HCT116 (cell line): ENCODE measurements around the gene EEF1AKMT2. TPM values are rescaled to one million over a fixed set of nuclear protein-coding genes. Genes with fewer than 3 reads are reported as not detected.

Experiments used
- ATAC-seq: fragments of 200-7000 bp; cut with Tn5 transposase; 2 replicates; pipeline ENCODE4 v1.9.1; 2020; ENCODE audit warnings: mild to moderate bottlenecking, moderate library complexity
- Bru-seq: library from RNA; stranded (reverse); fragments of 400-500 nt; gene quantifications from one replicate; lab custom pipeline; 2021; lab: Mats Ljungman, UMichigan
- BruChase-seq, 2 experiments: library from RNA; stranded (reverse); fragments of 400-500 nt; gene quantifications; one replicate each; lab custom pipeline; 2021; lab: Mats Ljungman, UMichigan
- BruUV-seq: library from RNA; stranded (reverse); fragments of 400-500 nt; replicated peaks from 2 replicates; lab custom pipeline; 2021; lab: Mats Ljungman, UMichigan
- CTCF ChIA-PET: fragments of 300-600 bp; sonication (Branson Sonifier 250); formaldehyde crosslinking; loops from one replicate; lab custom pipeline; 2021; ENCODE audit warnings: antibody characterized with exemption; lab: Charles Lee
- POLR2A ChIA-PET: fragments of 300-600, 350-600 bp; sonication (Branson Sonifier 250); formaldehyde crosslinking; loops from one replicate; lab custom pipeline; 2021; ENCODE audit warnings: antibody characterized with exemption; lab: Charles Lee
- RAD21 ChIA-PET, 2 experiments: fragments of 300-600 bp; sonication (Branson Sonifier 250); formaldehyde crosslinking; loops; one replicate each; lab custom pipeline; 2023; ENCODE audit warnings: low total read pairs in 2 of 2; ENCODE audit not compliant: uncharacterized antibody in 2 of 2, unreplicated experiment in 2 of 2, low non-redundant PET in 1 of 2; lab: Charles Lee
- DNase-seq: peaks from one replicate; pipeline ENCODE4 v3.0.0-alpha.2; 2010; ENCODE audit warnings: low read depth, low spot score
- H2AFZ ChIP-seq: fragments of 200-600 bp; shearing (Covaris generic), sonication (generic); 2 replicates; pipeline ENCODE4 v1.6.1; 2017; ENCODE audit warnings: low read depth, mixed run types, mixed read lengths, antibody characterized with exemption, low read length; ENCODE audit not compliant: poor library complexity, severe bottlenecking
- H3K27ac ChIP-seq: 2 replicates; pipeline ENCODE4 v1.5.1; 2012; ENCODE audit warnings: low read depth, low read length
- H3K27me3 ChIP-seq: fragments of 200-600 bp; sonication (generic); 2 replicates; pipeline ENCODE4 v1.6.1; 2016; ENCODE audit warnings: mixed run types, low read length, mixed read lengths; ENCODE audit not compliant: insufficient read depth
- H3K36me3 ChIP-seq, 2 experiments: fragments of 200-500 bp in 1 of 2; fragments of 200-600 bp in 1 of 2; sonication (Bioruptor generic) in 1 of 2; sonication (generic) in 1 of 2; 2 replicates each; pipeline versions ENCODE4 v1.5.1 to v1.6.1; 2014 to 2016; ENCODE audit warnings: low read length in 2 of 2, inconsistent platforms in 1 of 2, mixed read lengths in 1 of 2, mixed run types in 1 of 2; ENCODE audit not compliant: insufficient read depth in 2 of 2, control insufficient read depth in 1 of 2
- H3K4me1 ChIP-seq, 2 experiments: fragments of 200-600 bp in 1 of 2; sonication (generic) in 1 of 2; 2 replicates each; pipeline versions ENCODE4 v1.5.1 to v1.6.1; 2012 to 2017; ENCODE audit warnings: low read length in 2 of 2, inconsistent platforms in 1 of 2, mild to moderate bottlenecking in 1 of 2, mixed read lengths in 1 of 2, mixed run types in 1 of 2, moderate library complexity in 1 of 2; ENCODE audit not compliant: insufficient read depth in 2 of 2, control insufficient read depth in 1 of 2
- H3K4me2 ChIP-seq: fragments of 200-600 bp; sonication (generic); 2 replicates; pipeline ENCODE4 v1.6.1; 2017; ENCODE audit warnings: mixed run types, low read length, mixed read lengths
- H3K4me3 ChIP-seq, 2 experiments: fragments of 200-600 bp in 1 of 2; sonication (generic) in 1 of 2; replicated peaks in 1 of 2; 2 replicates each; pipeline ENCODE4 v1.5.1; 2011 to 2016; ENCODE audit warnings: low read length in 2 of 2, control low read depth in 1 of 2, low read depth in 1 of 2, mild to moderate bottlenecking in 1 of 2, mixed read lengths in 1 of 2, mixed run types in 1 of 2
- H3K79me2 ChIP-seq: fragments of 200-600 bp; sonication (generic); 2 replicates; pipeline ENCODE4 v1.6.1; 2017; ENCODE audit warnings: mild to moderate bottlenecking, mixed run types, low read length, moderate library complexity, mixed read lengths; ENCODE audit not compliant: insufficient read depth
- H3K9ac ChIP-seq: fragments of 200-600 bp; sonication (generic); 2 replicates; pipeline ENCODE4 v1.6.1; 2016; ENCODE audit warnings: low read length, mixed read lengths
- H3K9me2 ChIP-seq: fragments of 200-600 bp; sonication (generic), shearing (Covaris generic); 2 replicates; pipeline ENCODE4 v1.6.1; 2017; ENCODE audit warnings: mixed run types, mild to moderate bottlenecking, moderate library complexity; ENCODE audit not compliant: insufficient read depth
- H3K9me3 ChIP-seq, 2 experiments: fragments of 200-500 bp in 1 of 2; fragments of 200-600 bp in 1 of 2; sonication (Bioruptor generic) in 1 of 2; sonication (generic) in 1 of 2; 2 replicates each; pipeline ENCODE4 v1.6.1; 2014 to 2017; ENCODE audit warnings: low read length in 2 of 2, mixed read lengths in 2 of 2, inconsistent platforms in 1 of 2, low read depth in 1 of 2, mild to moderate bottlenecking in 1 of 2, mixed run types in 1 of 2, moderate library complexity in 1 of 2; ENCODE audit not compliant: control insufficient read depth in 1 of 2, insufficient read depth in 1 of 2
- H4K20me1 ChIP-seq: fragments of 200-600 bp; sonication (generic), shearing (Covaris generic); 2 replicates; pipeline ENCODE4 v1.6.1; 2017; ENCODE audit warnings: mixed run types, mild to moderate bottlenecking, moderate library complexity; ENCODE audit not compliant: insufficient read depth
- ATF3 ChIP-seq: IDR thresholded peaks from 2 replicates; pipeline ENCODE4 v1.6.1; 2012
- CBX3 ChIP-seq: IDR thresholded peaks from 2 replicates; pipeline ENCODE4 v1.6.1; 2012; ENCODE audit warnings: low read depth
- CTCF ChIP-seq, 3 experiments: fragments of 200-600 bp in 1 of 3; sonication (generic) in 1 of 3; IDR thresholded peaks in 2 of 3; conservative IDR thresholded peaks in 1 of 3; 2 replicates each; pipeline ENCODE4 v1.5.1; 2012 to 2017; ENCODE audit warnings: low read depth in 2 of 3, low read length in 2 of 3, antibody characterized with exemption in 1 of 3, borderline replicate concordance in 1 of 3, control low read depth in 1 of 3, mild to moderate bottlenecking in 1 of 3, mixed read lengths in 1 of 3, mixed run types in 1 of 3, moderate library complexity in 1 of 3; ENCODE audit not compliant: insufficient read depth in 1 of 3
- EGR1 ChIP-seq: IDR thresholded peaks from 2 replicates; pipeline ENCODE4 v1.6.1; 2012; ENCODE audit warnings: low read depth
- ELF1 ChIP-seq: IDR thresholded peaks from 2 replicates; pipeline ENCODE4 v1.6.1; 2012; ENCODE audit warnings: low read depth, borderline replicate concordance
- EZH2phosphoT487 ChIP-seq: fragments of 200-600 bp; IDR thresholded peaks from 2 replicates; pipeline ENCODE4 v1.6.1; 2018; ENCODE audit warnings: antibody characterized with exemption, borderline replicate concordance
- FOSL1 ChIP-seq: IDR thresholded peaks from 2 replicates; pipeline ENCODE4 v1.6.1; 2012; ENCODE audit warnings: low read depth
- JUND ChIP-seq: IDR thresholded peaks from 2 replicates; pipeline ENCODE4 v1.6.1; 2012
- MAX ChIP-seq: IDR thresholded peaks from 2 replicates; pipeline ENCODE4 v1.6.1; 2012
- POLR2A ChIP-seq: IDR thresholded peaks from 2 replicates; pipeline ENCODE4 v1.7.0; 2011; ENCODE audit warnings: borderline replicate concordance; ENCODE audit not compliant: insufficient read depth, insufficient read length; ENCODE audit errors: extremely low read depth
- RAD21 ChIP-seq: IDR thresholded peaks from 2 replicates; pipeline ENCODE4 v1.6.1; 2012; ENCODE audit warnings: low read depth, mild to moderate bottlenecking
- REST ChIP-seq: IDR thresholded peaks from 2 replicates; pipeline ENCODE4 v1.6.1; 2012; ENCODE audit warnings: low read depth
- SIN3A ChIP-seq: IDR thresholded peaks from 2 replicates; pipeline ENCODE4 v1.6.1; 2012; ENCODE audit warnings: low read depth
- SP1 ChIP-seq: IDR thresholded peaks from 2 replicates; pipeline ENCODE4 v1.6.1; 2012; ENCODE audit warnings: low read depth
- SRF ChIP-seq: IDR thresholded peaks from 2 replicates; pipeline ENCODE4 v1.6.1; 2012; ENCODE audit warnings: low read depth
- TCF7L2 ChIP-seq: IDR thresholded peaks from 2 replicates; pipeline ENCODE4 v1.7.0; 2011; ENCODE audit warnings: borderline replicate concordance, inconsistent platforms; ENCODE audit not compliant: insufficient read depth, insufficient read length; ENCODE audit errors: extremely low read depth
- YY1 ChIP-seq: IDR thresholded peaks from 2 replicates; pipeline ENCODE4 v1.6.1; 2011; ENCODE audit warnings: low read length, low read depth, moderate library complexity, mild to moderate bottlenecking; ENCODE audit not compliant: insufficient replicate concordance; ENCODE audit errors: extremely low read depth
- ZFX ChIP-seq: fragments of 450-650 bp; IDR thresholded peaks from 2 replicates; pipeline ENCODE4 v1.6.1; 2017
- ZNF274 ChIP-seq: fragments of 200-500 bp; sonication (Bioruptor generic); IDR thresholded peaks from 2 replicates; pipeline ENCODE4 v1.6.1; 2014; ENCODE audit warnings: mild to moderate bottlenecking, low read depth, low read length, inconsistent platforms
- intact Hi-C: fragments of 100-400 bp; cut with micrococcal nuclease; formaldehyde crosslinking; loops from 2 replicates; pipeline ENCODE4 v1.10.0; 2022
- long read RNA-seq: library from polyadenylated mRNA; unstranded; transcript quantifications from one replicate; pipeline ENCODE4 v2.0.0, GENCODE V29; 2021; ENCODE audit not compliant: unreplicated experiment
- polyA plus RNA-seq: library from polyadenylated mRNA; unstranded; fragments of >200 nt; gene quantifications from 2 replicates; pipeline ENCODE4 v1.2.1, GENCODE V29; 2012; ENCODE audit warnings: missing spikeins
- total RNA-seq: library from RNA; stranded (reverse); gene quantifications from one replicate; pipeline ENCODE4 v1.2.1, GENCODE V29; 2021; ENCODE audit not compliant: unreplicated experiment

EEF1AKMT2 gene
- 39.6 TPM for total RNA-seq
- 19.4 and 23.6 TPM in 2 replicates for polyA plus RNA-seq
- Bru-seq, nascent RNA: percentile 96 among the genes with signal in this experiment
- BruChase-seq, experiment 1, labeled RNA remaining after a 6-hour chase: percentile 98 among the genes with signal in this experiment
- BruChase-seq, experiment 2, labeled RNA remaining after a 2-hour chase: percentile 99 among the genes with signal in this experiment
- long read RNA-seq, transcript EEF1AKMT2-201 (7 exons, 1,462 nt): major isoform, 17 of 58 reads
- long read RNA-seq, transcript EEF1AKMT2-203 (7 exons, 3,587 nt): minor isoform, 6 of 58 reads
- long read RNA-seq, transcript EEF1AKMT2-202 (6 exons, 1,013 nt): minor isoform, 16 of 58 reads
- long read RNA-seq, partial matches to known transcripts: 1 of 58 reads
- long read RNA-seq, other reads (novel, unspliced or antisense): 18 of 58 reads

- ChIA-PET CTCF (interaction anchor here (1.0 kb wide), 1 partner anchor 50 kb away, joined by 4 read pairs; no protein-coding TSS in a partner anchor), POLR2A (interaction anchor here (0.8 to 2.0 kb wide), 4 partner anchors 10 to 186 kb away, joined by 3 to 17 read pairs (median 6); partner anchors contain the start of gene ABRAXAS2), RAD21 (no interaction called here)
- intact Hi-C loops: no loop called here
- Histone ChIP-seq H3K9me3 (no peaks in the 10 kb centered on the region), H2AFZ (peak within 1 kb of the TSS; percentile 97), H3K4me2 (peak within 1 kb of the TSS; percentile 91), H3K4me3 (peak within 1 kb of the TSS; percentile 100), H3K36me3 (peaks cover 15 to 18% of the 10 kb centered on the region in 2 experiments), H3K27ac (peak within 1 kb of the TSS; percentile 83), H3K4me1 (peaks cover 10 to 15% of the 10 kb centered on the region in 2 experiments; a peak in 3 of 4 replicates), H3K27me3 (no peaks in the 10 kb centered on the region), H3K9me2 (no peaks in the 10 kb centered on the region), H4K20me1 (no peaks in the 10 kb centered on the region), H3K9ac (peak within 1 kb of the TSS; percentile 100), H3K79me2 (peaks cover 46% of the 10 kb centered on the region)
- ATAC-seq (peak; percentile 94), DNase-seq (peak; percentile 86)
- TSS peak; percentile 90 for BruUV-seq
- TF ChIP-seq MAX: peak; percentile 89
- TF ChIP-seq REST: no peak
- peak; percentile 55 for TF ChIP-seq TCF7L2
- peak; percentile 93 for TF ChIP-seq ZFX
- TF ChIP-seq EGR1: peak; percentile 83
- TF ChIP-seq SP1: peak; percentile 43; the same call in 1 of the 2 replicates
- peak; percentile 95 for TF ChIP-seq YY1
- TF ChIP-seq SRF: no peak
- 0 out of 2 replicates have a peak, but pooled peaks have one; percentile 9 for TF ChIP-seq RAD21
- no peak for TF ChIP-seq FOSL1
- TF ChIP-seq ATF3: no peak
- no peak; the same call in 1 of the 2 replicates for TF ChIP-seq ELF1
- peak; percentile 94 for TF ChIP-seq POLR2A
- TF ChIP-seq EZH2phosphoT487: no peak
- TF ChIP-seq CBX3: peak; percentile 96; the same call in 1 of the 2 replicates
- no peak; the same call in 1 of the 2 replicates for TF ChIP-seq JUND
- no peak for TF ChIP-seq ZNF274
- peak; percentile 95 for TF ChIP-seq SIN3A
- TF ChIP-seq CTCF (IDR thresholded peaks at IDR 0.05 in 2 of 3, conservative IDR thresholded peaks at IDR 0.05 in 1 of 3; ENCODE audit: borderline replicate concordance in 1 of 3, insufficient read depth in 1 of 3, low read depth in 2 of 3, low read length in 2 of 3): peak in 1 of 3 experiments; percentile 39; a peak in 4 of 6 replicates
These were observed at the start of gene EEF1AKMT2 for GRCh38 chr10:124791547-124792348. TSS of gene EEF1AKMT2 (minus strand) at chr10:124791887. CDS start at chr10:124791833, 54 bp downstream.
